ENCODE measurements around the gene DHX9.

GRCh38 chr1:182802006-182802803 is 36.9 kb upstream of the DHX9 start:
- TF ChIP-seq EZH2phosphoT487 (IDR thresholded peaks at IDR 0.05; ENCODE audit: borderline replicate concordance) (no peak), POLR2A (IDR thresholded peaks at IDR 0.05; ENCODE audit: borderline replicate concordance, extremely low read depth, insufficient read depth, insufficient read length) (no peak), YY1 (IDR thresholded peaks at IDR 0.05; ENCODE audit: extremely low read depth, insufficient replicate concordance, low read depth, low read length) (no peak), ATF3 (IDR thresholded peaks at IDR 0.05) (no peak)

All from HCT116 (cell line).